ENCODE data around the gene TMEM140. TPM values are rescaled to one million over a fixed set of nuclear protein-coding genes. Genes with fewer than 3 reads are reported as not detected.

Gene TMEM140
- total RNA-seq, 1 donor from 2014 or later, result 0.27 TPM

GRCh38 chr7:135186261-135186540, 38.3 kb downstream of the TMEM140 start:
- Histone ChIP-seq H2AFZ (ENCODE audit: low read depth, low read length) (no peak overlapping the region), H3K4me3 (ENCODE audit: insufficient read depth, low read depth, low read length) (no peak overlapping the region), H3K79me2 (ENCODE audit: insufficient read depth, low read length) (no peaks in the 10 kb centered on the region), H3K27me3 (ENCODE audit: insufficient read depth, low read length) (no peaks in the 10 kb centered on the region), H3K4me1 (ENCODE audit: insufficient read depth, low read length) (peaks cover 4% of the 10 kb centered on the region), H3K9me3 (ENCODE audit: insufficient read depth, low read depth, low read length) (peaks cover 11% of the 10 kb centered on the region), H3K27ac (ENCODE audit: low read depth, low read length) (no peak overlapping the region), H3K36me3 (ENCODE audit: insufficient read depth, low read length) (peaks cover 14% of the 10 kb centered on the region), H4K20me1 (ENCODE audit: insufficient read depth, low read length) (no peaks in the 10 kb centered on the region), H3K9ac (ENCODE audit: low read length) (no peak overlapping the region), H3K4me2 (ENCODE audit: low read length) (no peak overlapping the region)
- TF ChIP-seq CTCF (IDR thresholded peaks at IDR 0.05; ENCODE audit: insufficient read depth, low read depth, low read length) (no peak), EZH2 (IDR thresholded peaks at IDR 0.05; ENCODE audit: insufficient read depth, low read length) (no peak)
- FAIRE-seq (no peak), DNase-seq (ENCODE audit: low read depth) (no peak)
- Mint-ChIP-seq H3K4me3 (ENCODE audit: unreplicated experiment) (no peak overlapping the region), H3K4me1 (ENCODE audit: low read depth, unreplicated experiment) (no peaks in the 10 kb centered on the region), H3K27ac (ENCODE audit: unreplicated experiment) (no peak overlapping the region), H3K9me3 (ENCODE audit: unreplicated experiment) (peaks cover 20% of the 10 kb centered on the region), H3K27me3 (ENCODE audit: low read depth, unreplicated experiment) (no peaks in the 10 kb centered on the region), H3K36me3 (ENCODE audit: low read depth, unreplicated experiment) (peaks cover 61% of the 10 kb centered on the region)

GRCh38 chr7:135186841-135187253, 39.0 kb downstream of the TMEM140 start:
- FAIRE-seq, result no peak
- DNase-seq (ENCODE audit: low read depth), result no peak
- peaks cover 55% of the 10 kb centered on the region for H3K36me3 Mint-ChIP-seq (ENCODE audit: low read depth, unreplicated experiment)

More at GRCh38 chr7:135186841-135187253, 39.0 kb downstream of the TMEM140 start:
- Histone ChIP-seq H3K79me2 (ENCODE audit: insufficient read depth, low read length) (no peaks in the 10 kb centered on the region), H3K4me3 (ENCODE audit: insufficient read depth, low read depth, low read length) (no peak overlapping the region), H3K9me3 (ENCODE audit: insufficient read depth, low read depth, low read length) (peaks cover 6% of the 10 kb centered on the region), H2AFZ (ENCODE audit: low read depth, low read length) (no peak overlapping the region), H3K4me2 (ENCODE audit: low read length) (no peak overlapping the region), H3K27me3 (ENCODE audit: insufficient read depth, low read length) (no peaks in the 10 kb centered on the region), H3K4me1 (ENCODE audit: insufficient read depth, low read length) (peaks cover 4% of the 10 kb centered on the region), H3K36me3 (ENCODE audit: insufficient read depth, low read length) (peaks cover 11% of the 10 kb centered on the region), H4K20me1 (ENCODE audit: insufficient read depth, low read length) (no peaks in the 10 kb centered on the region), H3K27ac (ENCODE audit: low read depth, low read length) (no peak overlapping the region), H3K9ac (ENCODE audit: low read length) (no peak overlapping the region)
- H3K27ac Mint-ChIP-seq (ENCODE audit: unreplicated experiment), result no peak overlapping the region
- no peaks in the 10 kb centered on the region for H3K27me3 Mint-ChIP-seq (ENCODE audit: low read depth, unreplicated experiment)
- peaks cover 13% of the 10 kb centered on the region for H3K9me3 Mint-ChIP-seq (ENCODE audit: unreplicated experiment)
- TF ChIP-seq EZH2 (IDR thresholded peaks at IDR 0.05; ENCODE audit: insufficient read depth, low read length) (no peak), CTCF (IDR thresholded peaks at IDR 0.05; ENCODE audit: insufficient read depth, low read depth, low read length) (no peak)
- H3K4me3 Mint-ChIP-seq (ENCODE audit: unreplicated experiment), result no peak overlapping the region
- no peaks in the 10 kb centered on the region for H3K4me1 Mint-ChIP-seq (ENCODE audit: low read depth, unreplicated experiment)

All from astrocyte (in vitro differentiated cells and primary cell).